Peyer's patch (tissue), 4 donors: Measurements from ENCODE around the gene NPNT.

ENCODE experiments used
- CTCF ChIP-seq, 6 experiments: fragments of 450-650 bp in 4 of 6; fragments of 200-600 bp in 2 of 6; sonication (generic) in 1 of 6; IDR thresholded peaks; one replicate each; pipeline ENCODE4 v1.5.1; 2017 to 2019; ENCODE audit warnings: antibody characterized with exemption in 6 of 6, mild to moderate bottlenecking in 3 of 6, moderate library complexity in 1 of 6
- POLR2A ChIP-seq, 2 donors: fragments of 450-650 bp; IDR thresholded peaks; one replicate each; pipeline ENCODE4 v1.5.1; 2017; ENCODE audit warnings: antibody characterized with exemption in 2 of 2, mild to moderate bottlenecking in 2 of 2, moderate library complexity in 2 of 2

- TF ChIP-seq CTCF (IDR thresholded peaks at IDR 0.05) (no peak), POLR2A (IDR thresholded peaks at IDR 0.05) (no peak)
Observed at GRCh38 chr4:105951198-105951597, 55.9 kb downstream of the NPNT start.
